ENCODE results near the gene ABCG8.

The ABCG8 gene

DNA sequence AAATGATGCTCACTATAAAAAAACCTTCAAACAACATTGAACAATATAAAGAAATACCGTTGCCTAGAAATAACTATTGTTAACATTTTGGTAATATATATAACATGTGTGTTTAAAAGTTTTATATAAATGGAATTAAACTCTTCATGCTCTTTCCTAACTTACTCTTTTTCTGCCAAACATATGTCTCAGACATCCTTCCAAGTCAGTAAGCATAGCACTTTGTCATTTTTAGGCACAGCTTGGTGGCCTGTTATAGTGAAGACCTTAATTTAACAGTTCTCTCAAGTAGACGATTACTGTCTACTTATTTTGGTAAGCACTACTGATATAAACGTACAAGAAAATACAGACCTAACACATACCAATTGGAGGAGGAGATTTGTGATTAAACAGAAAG lies 24.1 kb upstream of the ABCG8 start:
- Mint-ChIP-seq H3K36me3 (no peaks in the 10 kb centered on the region), H3K4me3 (no peak overlapping the region), H3K27me3 (no peaks in the 10 kb centered on the region), H3K9me3 (no peaks in the 10 kb centered on the region), H3K4me1 (no peaks in the 10 kb centered on the region), H3K27ac (no peak overlapping the region)
- DNase-seq, result no peak
- CTCF ChIA-PET, result no interaction called here

DNA sequence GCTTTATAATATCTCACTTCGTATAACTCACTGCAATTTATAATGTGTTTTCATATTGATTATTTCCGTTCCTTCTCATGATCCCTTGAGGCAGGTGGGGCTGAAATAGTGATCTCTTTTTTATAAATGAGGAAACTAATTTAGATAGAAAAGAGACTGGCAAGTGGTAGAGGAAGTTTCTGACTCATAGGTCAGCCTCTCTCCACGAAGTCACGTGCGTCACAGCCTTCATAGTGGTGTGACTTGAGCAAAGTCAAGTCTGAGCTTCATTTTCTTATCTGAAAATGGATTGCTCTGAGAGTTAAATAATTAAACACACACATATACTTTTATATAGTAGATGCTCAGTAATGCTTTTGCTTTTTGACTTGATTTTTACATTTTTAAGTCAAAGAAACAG lies 20.0 kb upstream of the ABCG8 start:
- no peaks in the 10 kb centered on the region for H3K36me3 Mint-ChIP-seq
- no peak for DNase-seq
- peaks cover 10% of the 10 kb centered on the region for H3K27me3 Mint-ChIP-seq
- no peak overlapping the region for H3K27ac Mint-ChIP-seq
- no peak overlapping the region for H3K4me3 Mint-ChIP-seq
- H3K9me3 Mint-ChIP-seq, result no peaks in the 10 kb centered on the region
- CTCF ChIA-PET, result no interaction called here
- H3K4me1 Mint-ChIP-seq, result no peaks in the 10 kb centered on the region

DNA sequence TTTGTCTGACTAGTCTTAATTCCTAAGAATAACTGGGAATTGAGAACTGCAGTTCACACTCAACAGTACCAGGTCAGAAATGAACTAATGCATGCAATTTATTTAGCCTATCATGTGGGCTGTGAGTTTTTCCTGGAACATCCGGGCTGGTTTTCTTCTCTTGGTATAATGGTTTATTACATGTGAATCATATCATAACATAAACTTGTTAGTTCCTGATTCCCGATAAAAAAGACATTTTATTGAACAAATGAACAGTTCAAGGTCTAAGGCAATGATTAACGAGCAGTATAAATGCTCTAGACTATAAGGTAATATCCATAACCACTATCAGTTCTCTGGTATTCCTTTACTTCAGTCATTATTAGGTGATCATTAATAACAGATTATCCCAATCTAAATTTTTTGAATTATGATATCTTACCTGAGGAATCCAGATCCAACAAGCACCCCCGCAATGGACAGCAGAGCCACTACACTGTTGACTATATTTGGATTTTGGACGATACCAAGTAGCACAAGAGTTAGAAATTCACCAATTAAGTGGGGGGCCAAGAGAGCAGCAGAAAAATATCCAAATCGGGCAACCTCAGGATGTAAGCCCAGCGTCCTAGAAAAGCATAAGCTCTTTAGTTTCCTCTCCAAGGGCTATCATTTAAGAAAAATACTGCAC lies 19.1 kb upstream of the ABCG8 start:
- CTCF ChIA-PET, result no interaction called here
- H3K4me3 Mint-ChIP-seq, result no peak overlapping the region
- no peak overlapping the region for H3K27ac Mint-ChIP-seq
- no peak for DNase-seq
- no peaks in the 10 kb centered on the region for H3K9me3 Mint-ChIP-seq
- H3K27me3 Mint-ChIP-seq, result peaks cover 13% of the 10 kb centered on the region
- H3K36me3 Mint-ChIP-seq, result no peaks in the 10 kb centered on the region
- H3K4me1 Mint-ChIP-seq, result no peaks in the 10 kb centered on the region

DNA sequence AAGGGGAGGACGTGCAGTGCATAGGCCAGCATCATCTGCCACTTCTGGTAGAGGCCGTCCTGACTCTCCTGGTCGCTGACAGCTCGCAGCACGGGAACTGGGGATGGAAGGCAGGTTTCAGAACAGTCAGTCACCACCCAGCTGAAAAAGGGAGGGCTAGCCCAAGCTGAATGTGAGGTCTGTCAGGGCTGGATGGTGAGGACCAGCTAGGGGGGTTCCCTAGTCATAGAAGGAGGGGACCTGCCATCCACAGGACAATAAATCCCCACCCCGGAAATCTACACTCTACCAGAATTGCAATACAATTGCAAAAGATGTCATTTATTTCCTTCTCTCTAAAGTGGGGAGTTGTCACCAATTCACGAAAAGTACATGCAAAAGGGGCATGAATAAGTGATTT lies 15.9 kb upstream of the ABCG8 start:
- Mint-ChIP-seq H3K27ac (no peak overlapping the region), H3K4me3 (no peak overlapping the region), H3K27me3 (peaks cover 26% of the 10 kb centered on the region), H3K36me3 (no peaks in the 10 kb centered on the region), H3K4me1 (no peaks in the 10 kb centered on the region), H3K9me3 (no peaks in the 10 kb centered on the region)
- DNase-seq, result no peak
- CTCF ChIA-PET, result no interaction called here

DNA sequence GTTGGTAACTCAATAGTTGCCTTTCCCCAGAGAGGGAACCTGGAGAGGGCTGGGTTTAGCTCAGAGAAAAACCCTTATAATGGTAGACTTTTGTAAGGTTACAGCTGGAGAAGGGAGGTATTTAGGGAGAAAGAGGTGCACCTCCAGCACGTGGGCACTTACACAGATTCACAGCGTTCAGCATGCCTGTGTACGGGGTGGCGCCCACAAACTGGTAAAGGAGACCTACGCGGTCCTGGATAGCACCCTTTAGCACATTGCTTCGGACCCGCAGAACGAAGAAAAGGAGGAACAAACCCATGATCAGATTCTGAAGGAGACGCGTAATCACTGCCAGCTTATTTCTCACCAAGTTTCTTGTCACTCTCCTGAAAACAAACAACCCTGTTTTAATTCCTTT lies 15.0 kb upstream of the ABCG8 start:
- peaks cover 30% of the 10 kb centered on the region for H3K27me3 Mint-ChIP-seq
- no peak overlapping the region for H3K4me3 Mint-ChIP-seq
- H3K27ac Mint-ChIP-seq, result no peak overlapping the region
- H3K36me3 Mint-ChIP-seq, result no peaks in the 10 kb centered on the region
- DNase-seq, result no peak
- CTCF ChIA-PET, result no interaction called here
- no peaks in the 10 kb centered on the region for H3K4me1 Mint-ChIP-seq
- H3K9me3 Mint-ChIP-seq, result no peaks in the 10 kb centered on the region

DNA sequence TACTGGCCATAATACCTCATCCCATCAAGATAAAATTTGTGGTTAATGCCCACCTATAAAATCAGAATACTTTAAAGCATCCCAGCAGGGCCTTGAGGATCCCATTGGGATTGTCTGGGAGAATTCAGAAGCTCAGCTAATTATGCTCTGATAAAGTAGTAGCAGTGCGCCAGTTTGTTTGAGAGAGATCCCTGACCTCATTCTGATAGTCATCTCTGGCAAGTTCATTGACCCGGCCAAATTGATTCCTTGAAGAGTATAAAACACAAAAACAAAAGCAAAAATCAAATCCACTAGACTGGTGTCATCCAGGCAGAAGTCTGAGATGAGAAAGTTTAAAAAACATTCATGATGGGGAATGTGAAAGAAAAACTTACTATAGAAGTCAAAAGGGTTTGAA lies 14.3 kb upstream of the ABCG8 start:
- CTCF ChIA-PET, result no interaction called here
- H3K4me3 Mint-ChIP-seq, result no peak overlapping the region
- peaks cover 33% of the 10 kb centered on the region for H3K27me3 Mint-ChIP-seq
- H3K4me1 Mint-ChIP-seq, result no peaks in the 10 kb centered on the region
- H3K27ac Mint-ChIP-seq, result no peak overlapping the region
- H3K9me3 Mint-ChIP-seq, result no peaks in the 10 kb centered on the region
- H3K36me3 Mint-ChIP-seq, result no peaks in the 10 kb centered on the region
- DNase-seq, result no peak

DNA sequence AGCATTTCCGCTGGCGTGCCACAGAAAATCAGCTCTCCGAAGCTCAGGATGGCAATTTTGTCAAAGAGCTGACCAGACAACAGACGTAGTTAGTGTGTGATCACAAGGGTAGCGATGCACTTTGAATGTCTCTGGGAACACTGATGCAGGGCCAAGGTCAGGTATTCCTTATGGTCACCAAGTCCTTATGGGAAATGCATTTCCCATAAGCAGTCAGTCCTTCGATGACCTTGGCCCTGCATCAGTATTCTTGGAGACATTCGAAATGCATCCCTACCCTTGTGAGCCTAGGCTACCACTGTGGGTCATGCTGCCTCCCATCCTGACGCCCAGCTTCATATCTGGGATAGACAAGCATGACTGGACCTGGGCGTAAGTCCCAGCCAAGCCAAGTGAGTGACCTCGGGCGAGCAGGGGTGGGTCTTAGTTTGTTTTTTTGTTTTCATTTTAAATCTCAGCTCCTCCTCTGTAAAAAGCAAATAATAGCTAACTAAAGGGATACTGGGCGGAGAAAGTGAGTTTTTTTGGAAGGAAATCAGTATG lies 13.7 kb upstream of the ABCG8 start:
- Mint-ChIP-seq H3K9me3 (no peaks in the 10 kb centered on the region), H3K4me3 (no peak overlapping the region), H3K36me3 (no peaks in the 10 kb centered on the region), H3K27me3 (peaks cover 38% of the 10 kb centered on the region), H3K27ac (no peak overlapping the region), H3K4me1 (no peaks in the 10 kb centered on the region)
- CTCF ChIA-PET, result no interaction called here
- DNase-seq, result no peak

DNA sequence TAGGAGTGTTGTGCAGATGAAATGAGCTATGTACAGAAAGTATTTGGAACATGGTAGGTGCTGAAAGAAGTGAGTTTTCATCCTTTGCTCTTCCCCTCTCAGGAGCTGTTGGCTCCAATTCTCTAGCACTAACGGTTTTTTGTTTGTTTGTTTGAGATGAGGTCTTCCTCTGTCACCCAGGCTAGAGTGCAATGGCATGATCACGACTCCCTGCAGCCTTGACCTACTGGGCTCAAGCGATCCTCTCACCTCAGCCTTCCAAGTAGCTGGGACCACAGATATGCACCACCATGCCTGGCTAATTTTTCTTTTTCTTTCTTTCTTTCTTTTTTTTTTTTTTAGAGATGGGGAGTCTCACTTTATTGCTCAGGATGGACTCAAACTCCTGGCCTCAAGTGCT lies 12.9 kb upstream of the ABCG8 start:
- Mint-ChIP-seq H3K27ac (no peak overlapping the region), H3K27me3 (peaks cover 46% of the 10 kb centered on the region), H3K4me3 (no peak overlapping the region), H3K4me1 (no peaks in the 10 kb centered on the region), H3K9me3 (no peaks in the 10 kb centered on the region), H3K36me3 (no peaks in the 10 kb centered on the region)
- CTCF ChIA-PET, result no interaction called here
- no peak for DNase-seq

DNA sequence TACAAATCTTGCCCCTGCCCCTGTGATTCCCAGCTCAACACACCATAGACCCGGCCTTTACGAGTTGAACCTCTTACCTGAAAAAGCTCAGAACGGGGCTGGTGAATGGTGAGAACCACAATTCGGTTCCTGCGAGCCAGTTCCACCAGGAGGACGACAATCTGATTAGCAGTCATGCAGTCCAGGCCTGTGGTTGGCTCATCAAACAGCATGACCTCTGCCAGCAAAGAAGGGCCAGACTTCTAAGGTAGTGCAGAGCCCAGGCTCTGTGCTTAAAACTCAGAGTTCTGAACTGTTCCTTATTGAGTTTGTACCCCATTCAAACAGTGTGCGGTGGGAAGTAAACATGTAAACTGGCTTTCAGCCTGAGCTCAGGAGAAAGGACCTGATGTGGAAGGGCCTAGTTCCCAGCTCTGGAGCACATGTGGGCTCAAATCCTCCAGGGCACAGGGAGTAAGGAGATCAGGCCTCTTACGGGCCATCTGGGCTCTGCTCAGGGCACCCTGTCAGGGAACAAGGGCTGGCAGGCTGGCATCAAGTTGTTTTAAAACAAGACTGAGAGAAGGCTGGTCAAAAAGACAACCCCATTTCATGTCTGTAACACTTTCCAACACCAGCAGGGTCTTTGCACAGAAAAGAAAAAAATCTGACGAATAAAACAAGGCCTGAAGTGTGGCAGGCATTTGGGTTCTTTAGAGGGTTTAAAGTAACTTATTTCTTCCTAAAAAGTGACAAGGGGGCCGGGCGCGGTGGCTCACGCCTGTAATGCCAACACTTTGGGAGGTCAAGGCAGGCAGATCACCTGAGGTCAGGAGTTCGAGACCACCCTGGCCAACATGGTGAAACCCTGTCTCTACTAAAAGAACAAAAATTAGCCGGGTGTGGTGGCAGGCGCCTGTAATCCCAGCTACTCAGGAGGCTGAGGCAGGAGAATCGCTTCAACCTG lies 12.2 kb upstream of the ABCG8 start:
- Mint-ChIP-seq H3K27me3 (peaks cover 52% of the 10 kb centered on the region), H3K36me3 (no peaks in the 10 kb centered on the region), H3K9me3 (no peaks in the 10 kb centered on the region), H3K4me1 (no peaks in the 10 kb centered on the region), H3K27ac (no peak overlapping the region), H3K4me3 (no peak overlapping the region)
- CTCF ChIA-PET, result no interaction called here
- no peak for DNase-seq

DNA sequence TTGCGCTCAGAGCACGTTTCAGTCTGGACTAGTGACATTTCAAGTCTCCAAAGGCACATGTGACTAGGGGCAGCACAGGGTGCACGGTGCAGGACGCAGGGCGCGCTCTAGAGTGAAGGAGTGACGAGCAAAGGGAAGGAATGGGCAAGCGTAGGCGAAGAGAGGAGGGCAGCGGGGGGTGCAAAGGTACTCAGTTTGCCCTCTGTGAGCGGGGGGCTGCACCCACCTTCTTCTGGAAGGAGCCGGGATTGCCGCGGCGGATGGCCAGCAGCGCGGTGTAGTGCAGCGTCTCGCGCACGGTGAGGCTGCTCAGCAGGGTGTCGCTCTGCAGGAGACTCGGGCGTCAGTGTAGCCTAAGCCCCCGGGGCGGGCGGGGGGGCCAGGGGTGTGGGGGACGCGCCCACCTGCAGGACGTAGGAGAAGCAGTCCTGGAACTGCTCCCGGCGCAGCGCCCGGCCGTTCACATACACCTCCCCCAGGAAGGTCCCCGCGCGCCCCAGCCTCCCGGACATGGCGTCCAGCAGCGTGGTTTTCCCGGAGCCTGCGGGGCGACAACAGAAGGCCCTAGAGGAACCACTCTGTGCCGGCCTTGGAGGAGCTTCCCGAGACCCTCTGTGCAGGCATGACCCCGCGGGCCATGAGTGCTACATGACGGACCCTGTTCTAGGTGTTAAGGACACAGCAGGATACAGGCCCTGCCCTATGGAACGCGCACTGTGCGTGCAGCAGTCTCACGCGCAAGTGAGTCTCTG lies 7.1 kb upstream of the ABCG8 start:
- Mint-ChIP-seq H3K4me3 (no peak overlapping the region), H3K9me3 (no peaks in the 10 kb centered on the region), H3K4me1 (no peaks in the 10 kb centered on the region), H3K27ac (no peak overlapping the region), H3K36me3 (no peaks in the 10 kb centered on the region), H3K27me3 (peaks cover 51% of the 10 kb centered on the region)
- CTCF ChIA-PET, result no interaction called here
- DNase-seq, result no peak

DNA sequence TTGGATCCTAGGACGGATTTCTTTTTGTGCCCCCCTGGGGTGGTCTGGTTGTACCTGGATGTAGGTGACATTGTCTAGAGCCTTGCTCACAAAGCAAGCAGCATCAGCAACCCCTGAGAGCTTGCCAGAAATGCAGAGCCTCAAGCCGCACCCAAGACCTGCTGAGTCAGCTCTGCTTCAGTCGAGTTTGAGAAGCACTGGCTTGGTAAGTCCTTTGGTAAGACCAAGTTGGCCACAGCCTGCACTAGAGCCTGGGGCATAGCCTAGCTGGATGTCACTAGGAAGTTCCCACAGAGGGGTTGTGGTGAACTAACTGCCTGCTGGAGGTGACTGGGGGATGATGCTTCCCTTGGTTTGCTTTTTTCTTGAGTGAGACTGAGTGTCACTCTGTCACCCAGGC lies 6.3 kb upstream of the ABCG8 start:
- no peaks in the 10 kb centered on the region for H3K9me3 Mint-ChIP-seq
- H3K36me3 Mint-ChIP-seq, result no peaks in the 10 kb centered on the region
- CTCF ChIA-PET, result no interaction called here
- DNase-seq, result no peak
- no peak overlapping the region for H3K27ac Mint-ChIP-seq
- H3K4me1 Mint-ChIP-seq, result no peaks in the 10 kb centered on the region
- peaks cover 51% of the 10 kb centered on the region for H3K27me3 Mint-ChIP-seq
- no peak overlapping the region for H3K4me3 Mint-ChIP-seq

DNA sequence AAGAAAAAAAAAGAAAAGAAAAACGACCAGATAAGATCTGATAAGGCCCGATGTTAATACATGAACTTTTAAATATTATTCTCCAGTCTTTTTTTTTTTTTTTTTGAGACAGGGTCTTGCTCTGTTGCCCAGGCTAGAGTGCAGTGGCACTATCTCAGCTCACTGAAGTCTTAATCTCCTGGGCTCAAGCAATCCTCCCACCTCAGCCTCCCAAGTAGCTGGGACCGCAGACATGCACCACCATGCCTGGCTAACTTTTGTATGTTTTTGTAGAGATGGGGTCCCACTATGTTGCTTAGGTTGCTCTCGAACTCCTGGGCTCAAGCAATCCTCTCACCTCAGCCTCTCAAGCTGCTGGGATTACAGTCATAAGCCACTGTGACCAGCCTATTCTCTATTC lies 1.7 kb upstream of the ABCG8 start:
- Mint-ChIP-seq H3K9me3 (no peaks in the 10 kb centered on the region), H3K36me3 (no peaks in the 10 kb centered on the region), H3K27me3 (peaks cover 27% of the 10 kb centered on the region), H3K4me1 (no peaks in the 10 kb centered on the region), H3K4me3 (no peak overlapping the region), H3K27ac (no peak overlapping the region)
- DNase-seq, result no peak
- CTCF ChIA-PET, result interaction anchor here (0.7 kb wide), 1 partner anchor 925 kb away, joined by 3 read pairs; no protein-coding TSS in a partner anchor

DNA sequence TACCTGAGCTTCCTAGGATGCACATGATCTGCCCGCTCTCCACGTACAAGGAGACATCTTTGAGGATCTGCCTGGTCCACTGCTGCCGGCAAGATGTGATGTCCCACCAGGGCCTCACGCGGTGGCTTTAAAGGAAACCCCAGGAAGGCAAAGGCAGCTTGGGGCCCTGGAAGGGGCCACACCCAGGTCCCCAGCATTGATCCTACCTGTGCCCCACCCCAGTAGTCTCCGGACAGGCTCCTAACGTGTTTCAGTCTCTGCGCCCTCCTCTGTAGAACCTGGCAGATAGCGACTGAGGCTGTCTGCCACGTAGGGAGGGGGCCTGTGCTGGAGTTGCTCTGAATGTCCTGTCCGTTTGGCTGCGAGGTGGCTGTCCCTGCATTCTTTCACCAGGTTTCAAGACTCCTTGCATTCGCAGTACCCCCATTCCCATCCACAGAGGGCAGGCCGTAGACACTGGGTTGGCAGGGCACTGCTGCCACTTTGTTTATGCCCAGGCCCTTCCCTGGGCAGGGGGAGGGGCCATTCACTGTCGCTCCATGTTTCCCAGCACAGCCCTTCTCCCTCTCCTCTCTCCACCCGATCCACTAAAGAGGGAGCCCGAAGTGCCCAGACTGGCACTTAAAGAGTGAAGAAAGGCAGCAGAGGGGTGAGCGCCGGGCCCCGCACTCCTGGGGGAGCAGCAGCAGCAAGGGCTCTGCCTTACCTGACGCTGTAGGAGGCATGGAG lies 776 bp upstream of the ABCG8 start:
- Mint-ChIP-seq H3K36me3 (no peaks in the 10 kb centered on the region), H3K27ac (no peak overlapping the region), H3K9me3 (no peaks in the 10 kb centered on the region), H3K27me3 (peaks cover 17% of the 10 kb centered on the region), H3K4me3 (no peak overlapping the region), H3K4me1 (no peaks in the 10 kb centered on the region)
- CTCF ChIA-PET, result no interaction called here
- no peak for DNase-seq

Data from activated naive CD4-positive, alpha-beta T cell treated with anti-CD3 and anti-CD28 coated beads, Interleukin-2, amount 10 ng/mL, durations not matched to agents 7 days and 5 days (primary cell).